ENCODE results near the gene ATP8B1.

Gene ATP8B1

DNA sequence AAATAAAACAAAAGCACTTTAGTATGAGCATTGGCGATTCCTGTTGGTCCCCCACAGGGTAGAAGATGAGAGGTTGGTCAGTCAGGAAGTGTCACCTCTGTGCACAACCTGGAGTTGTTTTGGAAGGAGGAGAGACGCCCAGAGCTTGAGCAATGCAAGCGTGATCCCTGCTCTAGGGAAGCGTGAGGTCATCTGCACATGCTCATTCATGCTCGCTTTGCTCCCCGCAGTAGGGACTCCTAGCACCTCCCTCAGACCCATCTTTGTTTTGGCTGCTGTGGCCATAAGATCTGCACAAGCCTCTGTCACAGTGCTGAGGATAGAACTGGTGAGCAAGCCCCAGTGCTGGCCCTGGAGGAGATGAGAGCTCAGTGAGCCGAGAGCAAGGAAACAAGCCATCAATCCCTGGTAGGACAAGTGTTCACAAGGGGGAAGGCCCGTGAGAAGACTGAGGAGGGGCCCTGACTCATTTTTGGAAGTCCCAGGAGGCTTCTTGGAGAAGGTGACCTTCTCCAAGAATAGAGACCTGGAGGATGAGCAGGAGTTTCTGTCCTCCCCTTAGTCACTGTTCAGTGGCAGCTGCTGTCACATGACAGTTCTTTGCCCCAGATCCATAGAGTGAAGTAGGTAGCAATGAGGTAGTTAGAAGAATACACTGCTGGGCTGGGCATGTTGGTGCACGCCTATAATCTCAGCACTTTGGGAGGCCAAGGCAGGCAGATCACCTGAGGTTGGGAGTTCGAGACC, 13.3 kb upstream of the ATP8B1 start:
- no peak for DNase-seq (ENCODE audit: low read depth)
- TF ChIP-seq, protein P1, sequence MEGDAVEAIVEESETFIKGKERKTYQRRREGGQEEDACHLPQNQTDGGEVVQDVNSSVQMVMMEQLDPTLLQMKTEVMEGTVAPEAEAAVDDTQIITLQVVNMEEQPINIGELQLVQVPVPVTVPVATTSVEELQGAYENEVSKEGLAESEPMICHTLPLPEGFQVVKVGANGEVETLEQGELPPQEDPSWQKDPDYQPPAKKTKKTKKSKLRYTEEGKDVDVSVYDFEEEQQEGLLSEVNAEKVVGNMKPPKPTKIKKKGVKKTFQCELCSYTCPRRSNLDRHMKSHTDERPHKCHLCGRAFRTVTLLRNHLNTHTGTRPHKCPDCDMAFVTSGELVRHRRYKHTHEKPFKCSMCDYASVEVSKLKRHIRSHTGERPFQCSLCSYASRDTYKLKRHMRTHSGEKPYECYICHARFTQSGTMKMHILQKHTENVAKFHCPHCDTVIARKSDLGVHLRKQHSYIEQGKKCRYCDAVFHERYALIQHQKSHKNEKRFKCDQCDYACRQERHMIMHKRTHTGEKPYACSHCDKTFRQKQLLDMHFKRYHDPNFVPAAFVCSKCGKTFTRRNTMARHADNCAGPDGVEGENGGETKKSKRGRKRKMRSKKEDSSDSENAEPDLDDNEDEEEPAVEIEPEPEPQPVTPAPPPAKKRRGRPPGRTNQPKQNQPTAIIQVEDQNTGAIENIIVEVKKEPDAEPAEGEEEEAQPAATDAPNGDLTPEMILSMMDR (conservative IDR thresholded peaks at IDR 0.05; ENCODE audit: low read depth, low read length), result no peak
- no peak overlapping the region for H3K4me3 ChIP-seq (ENCODE audit: low read depth, low read length)

GRCh38 chr18:57814555-57814954, 11.4 kb upstream of the ATP8B1 start:
- no peak for DNase-seq (ENCODE audit: low read depth)
- TF ChIP-seq, protein P1 (conservative IDR thresholded peaks at IDR 0.05; ENCODE audit: low read depth, low read length), result no peak
- no peak overlapping the region for H3K4me3 ChIP-seq (ENCODE audit: low read depth, low read length)

DNA sequence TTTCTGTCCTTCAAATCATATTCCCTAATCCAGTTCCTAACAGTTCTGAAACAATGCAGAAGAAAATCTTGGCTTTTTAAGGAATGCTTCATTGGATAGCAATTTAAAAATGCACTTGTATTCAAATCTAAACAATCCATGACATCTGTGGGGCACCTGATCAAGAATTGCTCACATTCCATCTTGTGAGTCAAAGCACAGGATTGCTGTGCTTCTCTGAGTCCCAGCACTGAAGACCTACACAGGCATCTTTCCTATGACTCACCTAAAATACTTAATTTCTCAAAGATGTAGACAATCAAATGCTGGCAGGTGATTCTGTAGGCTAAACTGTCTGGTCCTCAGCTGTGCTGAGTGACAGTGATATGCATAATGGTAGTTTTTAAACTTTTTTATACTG, 10.1 kb upstream of the ATP8B1 start:
- peak; percentile 96 for DNase-seq (ENCODE audit: low read depth)
- TF ChIP-seq, protein P1 (conservative IDR thresholded peaks at IDR 0.05; ENCODE audit: low read depth, low read length), result no peak
- no peak overlapping the region for H3K4me3 ChIP-seq (ENCODE audit: low read depth, low read length)

DNA sequence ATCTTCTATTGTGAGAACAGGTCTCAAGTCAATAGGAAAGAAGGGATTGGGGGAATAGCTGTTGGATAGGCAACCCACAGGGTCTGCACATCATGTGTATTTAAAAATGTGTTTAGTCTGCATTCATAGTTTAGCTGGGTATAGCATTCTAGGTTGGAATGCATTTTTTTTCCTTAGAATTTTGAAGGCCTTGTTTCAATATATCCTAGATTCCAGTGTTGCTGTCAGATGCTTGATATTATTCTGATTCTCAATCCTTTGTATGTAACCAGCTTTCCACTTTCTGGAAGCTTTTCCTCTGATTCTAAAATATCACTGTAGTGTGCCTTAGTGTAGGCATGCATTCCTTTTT, 9.0 kb upstream of the ATP8B1 start:
- no peak for DNase-seq (ENCODE audit: low read depth)
- TF ChIP-seq, protein P1 (conservative IDR thresholded peaks at IDR 0.05; ENCODE audit: low read depth, low read length), result no peak
- H3K4me3 ChIP-seq (ENCODE audit: low read depth, low read length), result no peak overlapping the region

DNA sequence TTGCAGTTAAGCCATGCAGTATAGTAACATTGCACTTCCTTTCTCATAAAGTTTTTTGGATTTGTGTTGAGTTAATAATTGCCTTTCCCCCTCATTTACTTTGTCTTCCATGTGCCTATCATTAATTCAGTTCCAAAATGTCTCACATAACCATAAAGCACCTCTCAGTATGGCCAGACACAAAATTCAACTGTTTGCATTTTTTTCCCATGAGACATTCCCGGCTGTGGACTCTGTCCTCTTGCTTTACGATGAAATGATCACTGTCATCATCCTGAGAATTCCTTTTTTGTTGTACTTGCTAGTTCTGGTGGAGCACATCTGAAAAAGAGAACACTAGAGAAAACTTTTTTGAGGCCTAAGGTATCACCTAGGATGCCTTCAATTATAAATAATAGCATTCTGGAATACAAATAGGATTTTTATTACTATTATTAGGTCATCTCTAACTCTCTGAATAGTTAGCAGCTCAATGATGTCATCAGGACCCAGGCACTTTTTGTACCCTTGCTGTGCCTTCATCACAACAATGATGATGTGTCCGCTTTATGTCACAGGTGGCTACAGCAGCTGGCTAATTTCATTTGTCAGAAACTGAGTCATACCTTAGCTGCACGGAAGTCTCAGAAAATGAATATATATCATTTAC, 8.5 kb upstream of the ATP8B1 start:
- no peak overlapping the region for H3K4me3 ChIP-seq (ENCODE audit: low read depth, low read length)
- TF ChIP-seq, protein P1 (conservative IDR thresholded peaks at IDR 0.05; ENCODE audit: low read depth, low read length), result no peak
- no peak for DNase-seq (ENCODE audit: low read depth)

GRCh38 chr18:57809190-57809589, 6.1 kb upstream of the ATP8B1 start:
- DNase-seq (ENCODE audit: low read depth), result no peak
- no peak overlapping the region for H3K4me3 ChIP-seq (ENCODE audit: low read depth, low read length)

More at GRCh38 chr18:57809190-57809589, 6.1 kb upstream of the ATP8B1 start:
- TF ChIP-seq, protein P1 (conservative IDR thresholded peaks at IDR 0.05; ENCODE audit: low read depth, low read length), result no peak
